Mammary epithelial cell (primary cell): Measurements from ENCODE around the gene WDR31.

Source experiments
- EZH2 ChIP-seq: IDR thresholded peaks from 2 replicates; pipeline ENCODE4 v1.6.1; 2012; ENCODE audit warnings: low read length, inconsistent platforms, borderline replicate concordance
- TF ChIP-seq, protein P1 (sequence below), 2 donors: IDR thresholded peaks in 1 of 2; conservative IDR thresholded peaks in 1 of 2; 2 replicates each; pipeline ENCODE4 v1.5.1; 2011 to 2012; ENCODE audit warnings: inconsistent platforms in 2 of 2, low read length in 2 of 2, mild to moderate bottlenecking in 2 of 2, control low read depth in 1 of 2, low read depth in 1 of 2; ENCODE audit not compliant: insufficient read depth in 1 of 2; ENCODE audit errors: extremely low read depth in 1 of 2

DNA sequence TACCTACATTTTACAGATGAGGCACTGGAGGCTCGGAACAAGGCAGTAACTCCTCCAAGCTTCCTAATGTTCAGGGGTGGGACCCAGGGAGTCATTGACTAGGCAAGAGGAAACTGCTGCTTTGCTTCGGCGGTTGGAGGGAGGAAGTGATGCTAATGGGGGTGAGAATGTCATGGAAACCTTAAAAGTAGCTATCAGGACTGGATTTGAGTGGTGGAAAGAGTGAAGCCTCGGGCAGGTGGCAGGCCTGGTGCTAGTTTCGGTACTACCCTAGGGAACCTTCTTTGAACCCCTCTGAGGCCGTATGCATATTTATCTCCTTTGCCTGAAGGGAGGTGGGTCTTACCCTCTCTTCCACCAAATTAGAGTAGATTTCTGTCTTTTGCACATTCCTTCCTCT is 10.9 kb upstream of the WDR31 start:
- TF ChIP-seq, protein P1, sequence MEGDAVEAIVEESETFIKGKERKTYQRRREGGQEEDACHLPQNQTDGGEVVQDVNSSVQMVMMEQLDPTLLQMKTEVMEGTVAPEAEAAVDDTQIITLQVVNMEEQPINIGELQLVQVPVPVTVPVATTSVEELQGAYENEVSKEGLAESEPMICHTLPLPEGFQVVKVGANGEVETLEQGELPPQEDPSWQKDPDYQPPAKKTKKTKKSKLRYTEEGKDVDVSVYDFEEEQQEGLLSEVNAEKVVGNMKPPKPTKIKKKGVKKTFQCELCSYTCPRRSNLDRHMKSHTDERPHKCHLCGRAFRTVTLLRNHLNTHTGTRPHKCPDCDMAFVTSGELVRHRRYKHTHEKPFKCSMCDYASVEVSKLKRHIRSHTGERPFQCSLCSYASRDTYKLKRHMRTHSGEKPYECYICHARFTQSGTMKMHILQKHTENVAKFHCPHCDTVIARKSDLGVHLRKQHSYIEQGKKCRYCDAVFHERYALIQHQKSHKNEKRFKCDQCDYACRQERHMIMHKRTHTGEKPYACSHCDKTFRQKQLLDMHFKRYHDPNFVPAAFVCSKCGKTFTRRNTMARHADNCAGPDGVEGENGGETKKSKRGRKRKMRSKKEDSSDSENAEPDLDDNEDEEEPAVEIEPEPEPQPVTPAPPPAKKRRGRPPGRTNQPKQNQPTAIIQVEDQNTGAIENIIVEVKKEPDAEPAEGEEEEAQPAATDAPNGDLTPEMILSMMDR (conservative IDR thresholded peaks at IDR 0.05 in 1 of 2, IDR thresholded peaks at IDR 0.05 in 1 of 2; ENCODE audit: extremely low read depth in 1 of 2, insufficient read depth in 1 of 2, low read depth in 1 of 2, low read length in 2 of 2) = no peak
- no peak for TF ChIP-seq EZH2
